Esophagus muscularis mucosa (tissue), 4 donors: ENCODE data around the gene PSMG1. TPM values are rescaled to one million over a fixed set of nuclear protein-coding genes. Genes with fewer than 3 reads are reported as not detected.
A peak's percentile ranks its signal among the peaks of the same experiment; 100 is the strongest.

Experiments
- DNase-seq: peaks from one replicate; pipeline ENCODE4 v3.0.0-alpha.2; 2017; ENCODE audit errors: extremely low spot score
- H3K27ac ChIP-seq, 4 donors: fragments of 200-600 bp; sonication (generic); replicated peaks in 1 of 4; 1 replicate in 3 of 4; 2 replicates in 1 of 4; pipeline ENCODE4 v1.5.1; 2016 to 2019; ENCODE audit warnings: mild to moderate bottlenecking in 1 of 4
- H3K27me3 ChIP-seq, 4 donors: fragments of 200-600 bp; sonication (generic); one replicate each; pipeline versions ENCODE4 v1.5.1 to v1.6.0; 2016 to 2019
- H3K36me3 ChIP-seq, 4 donors: fragments of 200-600 bp; sonication (generic); one replicate each; pipeline ENCODE4 v1.5.1; 2016 to 2019
- H3K4me1 ChIP-seq, 4 donors: fragments of 200-600 bp; sonication (generic); one replicate each; pipeline ENCODE4 v1.5.1; 2016 to 2019
- H3K4me3 ChIP-seq, 4 donors: fragments of 200-600 bp; sonication (generic); 1 replicate in 2 of 4; 2 replicates in 2 of 4; pipeline ENCODE4 v1.5.1; 2016 to 2019; ENCODE audit warnings: mild to moderate bottlenecking in 4 of 4, moderate library complexity in 1 of 4
- H3K9me3 ChIP-seq, 4 donors: fragments of 200-600 bp; sonication (generic); 1 replicate in 3 of 4; 2 replicates in 1 of 4; pipeline ENCODE4 v1.5.1; 2016 to 2019
- EP300 ChIP-seq: sonication (generic); formaldehyde crosslinking; IDR thresholded peaks from one replicate; pipeline ENCODE4 v1.6.1; 2017; ENCODE audit warnings: antibody characterized with exemption
- POLR2A ChIP-seq: fragments of 450-650 bp; IDR thresholded peaks from one replicate; pipeline ENCODE4 v1.6.1; 2017; ENCODE audit warnings: antibody characterized with exemption, moderate library complexity, mild to moderate bottlenecking, low read depth
- POLR2AphosphoS5 ChIP-seq, 2 donors: sonication (generic); formaldehyde crosslinking; IDR thresholded peaks; one replicate each; pipeline ENCODE4 v1.6.1; 2017; ENCODE audit warnings: antibody characterized with exemption in 2 of 2
- WGBS: methylation state at CpG from one replicate; pipeline ENCODE4 v1.1.5; 2018; 5-methylcytosine and 5-hydroxymethylcytosine counted together
- intact Hi-C: fragments of 100-400 bp; cut with DNase I; formaldehyde crosslinking; loops from one replicate; pipeline ENCODE4 v1.15.1; 2023
- total RNA-seq, 4 donors: library from RNA; depleted of rRNA; stranded (reverse); fragments of >200 nt; gene quantifications; one replicate each; pipeline versions ENCODE4 v1.1.0 to v1.2.1, GENCODE V29; 2016
- TF ChIP-seq, protein P1 (sequence below), 3 experiments: fragments of 200-600 bp in 2 of 3; fragments of 450-650 bp in 1 of 3; sonication (generic) in 2 of 3; IDR thresholded peaks; one replicate each; pipeline ENCODE4 v1.5.1; 2017 to 2019; ENCODE audit warnings: antibody characterized with exemption in 3 of 3, mild to moderate bottlenecking in 2 of 3, moderate library complexity in 1 of 3

PSMG1 gene
- total RNA-seq, 4 donors from 2014 or later = 23.5 to 32.8 (median 25.1) TPM

DNA sequence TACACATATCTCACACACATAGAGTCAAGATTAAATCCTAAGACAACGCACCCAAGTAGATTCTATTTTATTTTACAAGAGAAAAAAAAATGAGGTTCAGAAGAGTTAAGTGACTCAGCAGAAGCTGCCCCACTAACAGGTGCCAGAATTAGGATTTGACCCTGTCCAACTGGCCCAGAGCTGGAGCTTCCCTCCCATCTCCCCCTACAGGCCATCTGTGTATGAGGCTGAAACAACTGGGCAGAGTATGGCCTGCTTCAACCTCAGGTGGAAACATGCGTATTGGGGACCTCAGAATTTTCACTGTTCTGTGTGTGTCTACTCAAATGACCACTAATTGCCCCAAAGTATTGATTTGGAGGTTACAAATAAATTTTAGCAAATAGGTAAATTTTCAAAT is 29.9 kb downstream of the PSMG1 start:
- Histone ChIP-seq H3K27me3 (no peaks in the 10 kb centered on the region), H3K27ac (no peak overlapping the region), H3K4me1 (no peaks in the 10 kb centered on the region), H3K4me3 (no peak overlapping the region), H3K36me3 (no peaks in the 10 kb centered on the region), H3K9me3 (no peaks in the 10 kb centered on the region)
- 96% methylated on average over 2 of the region's 2 CpGs for WGBS
- intact Hi-C loops = no loop called here
- TF ChIP-seq, protein P1, sequence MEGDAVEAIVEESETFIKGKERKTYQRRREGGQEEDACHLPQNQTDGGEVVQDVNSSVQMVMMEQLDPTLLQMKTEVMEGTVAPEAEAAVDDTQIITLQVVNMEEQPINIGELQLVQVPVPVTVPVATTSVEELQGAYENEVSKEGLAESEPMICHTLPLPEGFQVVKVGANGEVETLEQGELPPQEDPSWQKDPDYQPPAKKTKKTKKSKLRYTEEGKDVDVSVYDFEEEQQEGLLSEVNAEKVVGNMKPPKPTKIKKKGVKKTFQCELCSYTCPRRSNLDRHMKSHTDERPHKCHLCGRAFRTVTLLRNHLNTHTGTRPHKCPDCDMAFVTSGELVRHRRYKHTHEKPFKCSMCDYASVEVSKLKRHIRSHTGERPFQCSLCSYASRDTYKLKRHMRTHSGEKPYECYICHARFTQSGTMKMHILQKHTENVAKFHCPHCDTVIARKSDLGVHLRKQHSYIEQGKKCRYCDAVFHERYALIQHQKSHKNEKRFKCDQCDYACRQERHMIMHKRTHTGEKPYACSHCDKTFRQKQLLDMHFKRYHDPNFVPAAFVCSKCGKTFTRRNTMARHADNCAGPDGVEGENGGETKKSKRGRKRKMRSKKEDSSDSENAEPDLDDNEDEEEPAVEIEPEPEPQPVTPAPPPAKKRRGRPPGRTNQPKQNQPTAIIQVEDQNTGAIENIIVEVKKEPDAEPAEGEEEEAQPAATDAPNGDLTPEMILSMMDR (IDR thresholded peaks at IDR 0.05) = peak in 2 of 3 experiments; percentile 15 to 28
- no peak for TF ChIP-seq POLR2A
- peak; percentile 90 for DNase-seq

DNA sequence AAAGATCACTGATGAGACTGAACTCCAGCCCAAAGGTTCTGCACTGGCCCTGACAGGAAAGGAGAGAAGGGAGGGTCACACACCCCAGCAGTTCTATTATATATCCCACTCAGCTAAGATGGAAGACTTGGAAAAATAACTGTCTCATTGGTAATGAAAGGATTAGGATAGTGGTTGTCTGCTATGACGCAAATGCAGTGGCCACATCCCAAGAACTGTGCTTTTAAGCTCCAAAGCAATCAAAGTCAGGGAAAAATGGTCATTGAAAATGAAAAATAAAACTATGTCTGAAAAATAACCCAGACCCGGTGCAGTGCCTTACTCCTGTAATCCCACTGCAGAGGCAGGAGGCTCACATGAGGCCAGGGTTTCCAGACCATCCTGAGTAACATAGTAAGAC is 31.0 kb downstream of the PSMG1 start:
- Histone ChIP-seq H3K27me3 (no peaks in the 10 kb centered on the region), H3K9me3 (no peaks in the 10 kb centered on the region), H3K4me3 (no peak overlapping the region), H3K4me1 (no peaks in the 10 kb centered on the region), H3K27ac (no peak overlapping the region), H3K36me3 (no peaks in the 10 kb centered on the region)
- intact Hi-C loops = no loop called here
- no peak for DNase-seq
- 92% methylated on average over 2 of the region's 2 CpGs for WGBS
- TF ChIP-seq EP300 (no peak), POLR2A (no peak), POLR2AphosphoS5 (IDR thresholded peaks at IDR 0.05) (no peak)
- TF ChIP-seq, protein P1 (IDR thresholded peaks at IDR 0.05) = no peak

DNA sequence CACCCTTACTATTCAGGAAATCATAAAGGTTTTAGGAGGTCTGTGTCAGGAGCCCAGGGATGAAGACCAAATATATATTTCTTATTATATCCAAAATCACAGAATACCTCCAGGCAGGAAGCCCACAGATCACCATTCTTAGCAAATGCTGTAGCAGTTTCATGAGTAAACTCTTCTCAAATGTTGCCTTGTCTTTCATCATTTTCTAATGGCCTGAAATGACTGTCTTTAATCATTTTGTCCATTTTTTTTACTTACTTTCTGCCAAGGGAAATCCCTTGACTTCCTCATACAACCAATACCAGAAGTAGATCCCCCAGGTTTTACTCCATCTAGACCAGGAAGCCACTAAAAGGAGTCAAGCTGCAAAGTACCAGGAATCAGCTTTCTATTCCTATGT is 32.4 kb downstream of the PSMG1 start:
- no peaks in the 10 kb centered on the region for H3K36me3 ChIP-seq
- H3K27me3 ChIP-seq = no peaks in the 10 kb centered on the region
- intact Hi-C loops = no loop called here
- no peak overlapping the region for H3K27ac ChIP-seq
- no peak overlapping the region for H3K4me3 ChIP-seq
- no peak for DNase-seq
- no peaks in the 10 kb centered on the region for H3K4me1 ChIP-seq
- H3K9me3 ChIP-seq = no peaks in the 10 kb centered on the region
- TF ChIP-seq EP300 = no peak
- TF ChIP-seq, protein P1 (IDR thresholded peaks at IDR 0.05) = no peak
- TF ChIP-seq POLR2AphosphoS5 (IDR thresholded peaks at IDR 0.05) = no peak
- no peak for TF ChIP-seq POLR2A

DNA sequence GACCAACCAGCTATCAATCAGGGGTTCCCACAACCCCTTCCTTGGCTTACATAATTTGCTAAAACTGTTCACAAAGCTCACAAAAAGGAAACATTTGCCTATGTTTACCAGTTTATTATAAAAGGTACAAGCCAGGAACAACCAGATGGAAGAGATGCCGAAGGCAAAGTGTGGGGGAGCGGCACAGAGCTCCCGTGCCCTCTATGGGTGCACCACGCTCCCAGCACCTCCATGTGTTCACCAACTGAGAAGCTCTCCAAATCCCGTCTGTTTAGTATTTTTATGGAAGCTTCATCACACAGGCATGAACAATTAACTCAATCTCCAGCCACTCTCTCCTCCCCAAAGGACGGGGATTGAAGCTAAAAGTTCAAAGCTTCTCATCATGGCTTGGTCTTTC is 32.9 kb downstream of the PSMG1 start:
- H3K4me1 ChIP-seq = no peaks in the 10 kb centered on the region
- no peaks in the 10 kb centered on the region for H3K36me3 ChIP-seq
- H3K27me3 ChIP-seq = no peaks in the 10 kb centered on the region
- no peak overlapping the region for H3K4me3 ChIP-seq
- intact Hi-C loops = no loop called here
- 95% methylated on average over 6 of the region's 6 CpGs for WGBS
- peaks cover 0 to 3% (median 0%) of the 10 kb centered on the region in 4 donors for H3K9me3 ChIP-seq
- H3K27ac ChIP-seq = no peak overlapping the region
- TF ChIP-seq, protein P1 (IDR thresholded peaks at IDR 0.05) = no peak
- no peak for TF ChIP-seq POLR2AphosphoS5 (IDR thresholded peaks at IDR 0.05)
- no peak for TF ChIP-seq POLR2A
- no peak for TF ChIP-seq EP300
- DNase-seq = peak; percentile 64

DNA sequence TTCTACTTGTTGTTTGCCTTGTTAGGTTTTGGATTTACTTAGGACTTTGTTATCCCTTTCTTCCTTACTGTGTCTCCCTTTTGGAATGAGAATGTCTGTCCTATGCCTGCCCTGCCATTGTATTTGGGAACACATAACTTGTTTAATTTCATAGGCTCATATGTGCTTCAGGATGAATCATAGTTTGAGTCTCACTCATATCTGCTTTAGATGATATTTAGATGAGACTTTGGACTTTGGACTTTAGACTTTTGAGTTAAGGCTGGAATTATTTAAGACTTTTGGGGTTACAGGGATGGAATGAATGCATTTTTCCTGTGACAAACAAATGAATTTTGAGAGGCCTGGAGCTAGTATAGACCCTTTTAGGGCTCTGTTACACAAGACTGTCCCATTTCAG is 33.4 kb downstream of the PSMG1 start:
- H3K9me3 ChIP-seq = peaks cover 0 to 7% (median 0%) of the 10 kb centered on the region in 4 donors
- H3K4me1 ChIP-seq = no peaks in the 10 kb centered on the region
- H3K4me3 ChIP-seq = no peak overlapping the region
- no peaks in the 10 kb centered on the region for H3K27me3 ChIP-seq
- no peaks in the 10 kb centered on the region for H3K36me3 ChIP-seq
- peak; percentile 8 for DNase-seq
- H3K27ac ChIP-seq = no peak overlapping the region
- TF ChIP-seq, protein P1 (IDR thresholded peaks at IDR 0.05) = no peak
- TF ChIP-seq EP300 (no peak), POLR2A (no peak), POLR2AphosphoS5 (IDR thresholded peaks at IDR 0.05) (no peak)
- intact Hi-C loops = no loop called here
